ENCODE results near the gene TMEM150A.
A peak's percentile ranks its signal among the peaks of the same experiment; 100 is the strongest.
"Not testable (repeated sequence)": the region's sequence is repeated elsewhere in the genome, so short reads cannot be mapped to it uniquely, and the experiment has no call there.

TMEM150A gene

GRCh38 chr2:85611705-85612587, 9.4 kb upstream of the TMEM150A start, which contains the start of gene C2orf68:
C2orf68 (minus strand) TSS chr2:85612066; CDS start chr2:85611984, 82 bp downstream.
- peak within 1 kb of the TSS; percentile 90 for H3K4me3 ChIP-seq (ENCODE audit: low read depth, low read length)
- TF ChIP-seq CTCF (IDR thresholded peaks at IDR 0.05; ENCODE audit: insufficient read depth, low read depth, low read length, missing control alignments), result no peak
- DNase-seq (ENCODE audit: low read depth), result peak; percentile 94

- no peak for TF ChIP-seq CTCF (IDR thresholded peaks at IDR 0.05; ENCODE audit: insufficient read depth, low read depth, low read length, missing control alignments)
- peak; percentile 18 for DNase-seq (ENCODE audit: low read depth)
- H3K4me3 ChIP-seq (ENCODE audit: low read depth, low read length), result peak overlapping the region; percentile 90
Observed at GRCh38 chr2:85611217-85611704, 8.8 kb upstream of the TMEM150A start.

GRCh38 chr2:85607268-85608215, 5.0 kb upstream of the TMEM150A start:
- DNase-seq (ENCODE audit: low read depth), result no peak
- TF ChIP-seq CTCF (IDR thresholded peaks at IDR 0.05; ENCODE audit: insufficient read depth, low read depth, low read length, missing control alignments), result no peak
- no peak overlapping the region for H3K4me3 ChIP-seq (ENCODE audit: low read depth, low read length)

- TF ChIP-seq CTCF (IDR thresholded peaks at IDR 0.05; ENCODE audit: insufficient read depth, low read depth, low read length, missing control alignments), result no peak
- DNase-seq (ENCODE audit: low read depth), result no peak
- no peak overlapping the region for H3K4me3 ChIP-seq (ENCODE audit: low read depth, low read length)
Observed at GRCh38 chr2:85606116-85606455, 3.6 kb upstream of the TMEM150A start.

GRCh38 chr2:85605406-85606115, 3.1 kb upstream of the TMEM150A start:
- TF ChIP-seq CTCF (IDR thresholded peaks at IDR 0.05; ENCODE audit: insufficient read depth, low read depth, low read length, missing control alignments), result no peak
- DNase-seq (ENCODE audit: low read depth), result no peak
- H3K4me3 ChIP-seq (ENCODE audit: low read depth, low read length), result no peak overlapping the region

GRCh38 chr2:85604568-85605339, 2.3 kb upstream of the TMEM150A start:
- no peak for DNase-seq (ENCODE audit: low read depth)
- TF ChIP-seq CTCF (IDR thresholded peaks at IDR 0.05; ENCODE audit: insufficient read depth, low read depth, low read length, missing control alignments), result no peak
- no peak overlapping the region for H3K4me3 ChIP-seq (ENCODE audit: low read depth, low read length)

GRCh38 chr2:85604133-85604444, 1.6 kb upstream of the TMEM150A start:
- not testable (repeated sequence) for H3K4me3 ChIP-seq (ENCODE audit: low read depth, low read length); DNase-seq (ENCODE audit: low read depth)

Data from GM12865 (cell line).